SU-DHL-6 (cell line): ENCODE results near the gene CALML4.

Experiments used
- EZH2phosphoT487 ChIP-seq: fragments of 200-600 bp; sonication (generic), shearing (Covaris generic); conservative IDR thresholded peaks from 2 replicates; pipeline ENCODE4 v1.6.1; 2018; ENCODE audit warnings: mild to moderate bottlenecking, antibody characterized with exemption, low read length, moderate library complexity, mixed read lengths
- TF ChIP-seq, protein P1 (sequence below): fragments of 200-600 bp; sonication (generic); IDR thresholded peaks from one replicate; pipeline ENCODE4 v1.5.1; 2017; ENCODE audit warnings: antibody characterized with exemption, mild to moderate bottlenecking, low read length, moderate library complexity; ENCODE audit not compliant: insufficient read depth, poor library complexity, severe bottlenecking

DNA sequence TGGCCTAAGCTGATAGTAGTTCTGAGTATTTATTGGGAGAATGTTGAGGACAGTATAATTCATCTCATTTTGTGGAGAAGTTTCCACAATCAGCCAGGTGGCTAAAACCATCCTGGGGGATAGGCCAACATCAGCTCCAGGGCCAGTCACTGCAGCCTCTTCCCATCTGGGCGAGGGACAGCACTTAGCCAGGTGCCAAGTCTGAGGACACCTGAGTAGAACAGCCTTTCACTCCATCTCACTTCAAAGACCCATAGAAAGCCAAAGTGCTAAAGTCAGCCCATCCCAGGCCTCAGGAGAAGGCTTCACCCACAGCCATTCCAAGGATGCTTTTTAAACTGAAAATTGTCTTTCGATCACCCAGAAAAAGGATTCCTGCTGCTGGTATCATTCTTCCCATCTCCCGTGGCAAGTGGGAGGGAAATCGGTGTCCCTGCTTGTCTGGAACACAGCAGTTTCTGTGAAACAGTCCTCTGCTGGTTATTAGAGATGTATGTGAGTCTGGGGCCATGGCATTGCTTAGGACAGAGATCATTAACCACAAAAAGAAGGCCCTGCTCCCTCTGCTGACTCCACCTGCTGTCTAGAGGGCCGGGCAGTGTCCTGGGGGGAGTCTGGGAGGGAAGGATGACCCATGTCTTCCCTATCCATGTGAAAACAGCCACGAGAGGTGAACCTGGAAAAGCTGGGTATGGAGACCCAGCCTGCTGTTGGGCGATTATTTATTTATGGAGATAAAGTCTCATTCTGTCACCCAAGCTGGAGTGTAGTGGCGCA lies 9.6 kb downstream of the CALML4 start:
- TF ChIP-seq, protein P1, sequence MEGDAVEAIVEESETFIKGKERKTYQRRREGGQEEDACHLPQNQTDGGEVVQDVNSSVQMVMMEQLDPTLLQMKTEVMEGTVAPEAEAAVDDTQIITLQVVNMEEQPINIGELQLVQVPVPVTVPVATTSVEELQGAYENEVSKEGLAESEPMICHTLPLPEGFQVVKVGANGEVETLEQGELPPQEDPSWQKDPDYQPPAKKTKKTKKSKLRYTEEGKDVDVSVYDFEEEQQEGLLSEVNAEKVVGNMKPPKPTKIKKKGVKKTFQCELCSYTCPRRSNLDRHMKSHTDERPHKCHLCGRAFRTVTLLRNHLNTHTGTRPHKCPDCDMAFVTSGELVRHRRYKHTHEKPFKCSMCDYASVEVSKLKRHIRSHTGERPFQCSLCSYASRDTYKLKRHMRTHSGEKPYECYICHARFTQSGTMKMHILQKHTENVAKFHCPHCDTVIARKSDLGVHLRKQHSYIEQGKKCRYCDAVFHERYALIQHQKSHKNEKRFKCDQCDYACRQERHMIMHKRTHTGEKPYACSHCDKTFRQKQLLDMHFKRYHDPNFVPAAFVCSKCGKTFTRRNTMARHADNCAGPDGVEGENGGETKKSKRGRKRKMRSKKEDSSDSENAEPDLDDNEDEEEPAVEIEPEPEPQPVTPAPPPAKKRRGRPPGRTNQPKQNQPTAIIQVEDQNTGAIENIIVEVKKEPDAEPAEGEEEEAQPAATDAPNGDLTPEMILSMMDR = no peak
- TF ChIP-seq EZH2phosphoT487 = no peak
